Upper lobe of left lung (tissue), 6 donors: ENCODE data around the gene ELFN2. TPM values are rescaled to one million over a fixed set of nuclear protein-coding genes. Genes with fewer than 3 reads are reported as not detected.
A peak's percentile ranks its signal among the peaks of the same experiment; 100 is the strongest.

Source experiments
- ATAC-seq, 2 donors: fragments of 200-7000 bp; cut with Tn5 transposase; one replicate each; pipeline ENCODE4 v1.9.1; 2022; ENCODE audit warnings: mild to moderate bottlenecking in 2 of 2, moderate library complexity in 2 of 2; ENCODE audit not compliant: low FRiP score in 2 of 2
- DNase-seq, 2 donors: peaks; one replicate each; pipeline ENCODE4 v3.0.0-alpha.2; 2019 to 2020
- H3K27ac ChIP-seq, 4 donors: fragments of 200-600 bp; sonication (generic); one replicate each; pipeline ENCODE4 v1.5.1; 2016 to 2019
- H3K27me3 ChIP-seq, 4 donors: fragments of 200-600 bp; sonication (generic); one replicate each; pipeline ENCODE4 v1.5.1; 2017 to 2019
- H3K36me3 ChIP-seq, 4 donors: fragments of 200-600 bp; sonication (generic); one replicate each; pipeline ENCODE4 v1.5.1; 2016 to 2019
- H3K4me1 ChIP-seq, 4 donors: fragments of 200-600 bp; sonication (generic); one replicate each; pipeline ENCODE4 v1.5.1; 2018 to 2019
- H3K4me3 ChIP-seq, 4 donors: fragments of 200-600 bp; sonication (generic); one replicate each; pipeline ENCODE4 v1.5.1; 2017 to 2019; ENCODE audit warnings: mild to moderate bottlenecking in 2 of 4, moderate library complexity in 1 of 4
- H3K9me3 ChIP-seq, 4 donors: fragments of 200-600 bp; sonication (generic); one replicate each; pipeline ENCODE4 v1.5.1; 2018 to 2019
- EP300 ChIP-seq, 4 donors: sonication (generic); formaldehyde crosslinking; IDR thresholded peaks; one replicate each; pipeline ENCODE4 v1.5.1; 2017; ENCODE audit warnings: antibody characterized with exemption in 4 of 4, control low read depth in 2 of 4
- POLR2A ChIP-seq, 4 donors: fragments of 450-650 bp; IDR thresholded peaks; one replicate each; pipeline ENCODE4 v1.5.1; 2016 to 2017; ENCODE audit warnings: antibody characterized with exemption in 4 of 4, mild to moderate bottlenecking in 2 of 4
- POLR2AphosphoS5 ChIP-seq, 2 donors: sonication (generic); formaldehyde crosslinking; IDR thresholded peaks; one replicate each; pipeline ENCODE4 v1.5.1; 2017; ENCODE audit warnings: antibody characterized with exemption in 2 of 2
- WGBS, 2 donors: methylation state at CpG; one replicate each; pipeline ENCODE4 v1.1.5; 2017 to 2018; 5-methylcytosine and 5-hydroxymethylcytosine counted together
- total RNA-seq, 6 donors: library from RNA; depleted of rRNA in 4 of 6; stranded (reverse); fragments of >200 nt in 4 of 6; gene quantifications; one replicate each; pipeline versions ENCODE4 v1.1.0 to v1.2.1, GENCODE V29; 2016 to 2021
- TF ChIP-seq, protein P1 (sequence below), 6 experiments: fragments of 450-650 bp in 4 of 6; fragments of 200-600 bp in 2 of 6; sonication (generic) in 2 of 6; IDR thresholded peaks; one replicate each; pipeline ENCODE4 v1.5.1; 2016 to 2019; ENCODE audit warnings: antibody characterized with exemption in 6 of 6
- donor health status: DM: no; HTN: no; CAD: no; lungs with moderate emphysema.
- donor health status: DM: no; HTN: yes; CAD: no; lungs with severe emphysema.

ELFN2 gene
- total RNA-seq, 6 donors from 2014 or later: 0.37 to 9.1 (median 4.5) TPM

- H3K27ac ChIP-seq: no peak overlapping the region
- no peak for TF ChIP-seq POLR2AphosphoS5 (IDR thresholded peaks at IDR 0.05)
- TF ChIP-seq POLR2A (IDR thresholded peaks at IDR 0.05): no peak
- TF ChIP-seq, protein P1, sequence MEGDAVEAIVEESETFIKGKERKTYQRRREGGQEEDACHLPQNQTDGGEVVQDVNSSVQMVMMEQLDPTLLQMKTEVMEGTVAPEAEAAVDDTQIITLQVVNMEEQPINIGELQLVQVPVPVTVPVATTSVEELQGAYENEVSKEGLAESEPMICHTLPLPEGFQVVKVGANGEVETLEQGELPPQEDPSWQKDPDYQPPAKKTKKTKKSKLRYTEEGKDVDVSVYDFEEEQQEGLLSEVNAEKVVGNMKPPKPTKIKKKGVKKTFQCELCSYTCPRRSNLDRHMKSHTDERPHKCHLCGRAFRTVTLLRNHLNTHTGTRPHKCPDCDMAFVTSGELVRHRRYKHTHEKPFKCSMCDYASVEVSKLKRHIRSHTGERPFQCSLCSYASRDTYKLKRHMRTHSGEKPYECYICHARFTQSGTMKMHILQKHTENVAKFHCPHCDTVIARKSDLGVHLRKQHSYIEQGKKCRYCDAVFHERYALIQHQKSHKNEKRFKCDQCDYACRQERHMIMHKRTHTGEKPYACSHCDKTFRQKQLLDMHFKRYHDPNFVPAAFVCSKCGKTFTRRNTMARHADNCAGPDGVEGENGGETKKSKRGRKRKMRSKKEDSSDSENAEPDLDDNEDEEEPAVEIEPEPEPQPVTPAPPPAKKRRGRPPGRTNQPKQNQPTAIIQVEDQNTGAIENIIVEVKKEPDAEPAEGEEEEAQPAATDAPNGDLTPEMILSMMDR (IDR thresholded peaks at IDR 0.05): no peak
- TF ChIP-seq EP300 (IDR thresholded peaks at IDR 0.05): no peak
- no peaks in the 10 kb centered on the region for H3K9me3 ChIP-seq
- DNase-seq: no peak
- H3K4me1 ChIP-seq: peaks cover 0 to 35% (median 20%) of the 10 kb centered on the region in 4 donors
- no peak overlapping the region for H3K4me3 ChIP-seq
- ATAC-seq: no peak
- H3K36me3 ChIP-seq: no peaks in the 10 kb centered on the region
- 86 to 92% methylated on average over 11 of the region's 11 CpGs for WGBS, 2 donors
- no peaks in the 10 kb centered on the region for H3K27me3 ChIP-seq
Observed at GRCh38 chr22:37404091-37404490, 23.2 kb downstream of the ELFN2 start.

DNA sequence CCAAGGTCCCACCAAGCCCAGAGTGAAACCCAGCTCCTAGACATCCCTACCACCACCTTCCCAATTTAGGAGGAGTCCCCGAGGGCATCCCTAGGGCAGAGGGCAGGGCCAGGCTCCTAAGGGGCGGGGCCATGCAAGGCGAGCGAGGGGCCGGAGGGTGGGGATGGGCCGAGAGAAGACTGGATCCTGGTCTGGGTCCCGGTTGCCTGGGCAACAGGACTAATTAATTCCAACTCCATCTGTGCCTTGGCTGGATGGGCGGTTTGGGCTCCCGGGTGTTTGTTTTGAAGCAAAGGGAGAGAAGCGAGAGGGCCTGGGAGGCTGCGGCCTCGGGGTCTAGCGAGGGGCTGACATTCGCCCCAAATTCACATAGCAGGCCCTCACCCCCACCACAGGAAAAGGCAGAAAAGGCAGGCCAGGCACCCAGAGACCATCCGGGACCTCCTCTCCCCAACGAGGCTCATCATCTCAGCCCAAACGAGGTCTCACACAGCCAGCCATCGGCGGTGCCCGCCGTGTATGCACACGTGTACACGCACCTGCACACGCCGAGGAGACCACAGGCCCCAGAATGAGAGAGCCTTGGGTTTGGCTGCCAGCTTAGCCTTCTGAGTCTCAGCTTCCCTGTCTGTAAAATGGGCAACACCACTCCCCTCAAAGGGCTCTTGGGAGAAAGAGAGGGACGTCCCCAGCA lies 23.9 kb downstream of the ELFN2 start:
- TF ChIP-seq POLR2A (IDR thresholded peaks at IDR 0.05): no peak
- TF ChIP-seq POLR2AphosphoS5 (IDR thresholded peaks at IDR 0.05): no peak
- no peak for TF ChIP-seq EP300 (IDR thresholded peaks at IDR 0.05)
- TF ChIP-seq, protein P1 (IDR thresholded peaks at IDR 0.05): no peak
- no peaks in the 10 kb centered on the region for H3K36me3 ChIP-seq
- no peaks in the 10 kb centered on the region for H3K27me3 ChIP-seq
- H3K27ac ChIP-seq: no peak overlapping the region
- ATAC-seq: no peak
- 38 to 71% methylated on average over 6 to 25 of the region's 26 CpGs for WGBS, 2 donors
- peak in 1 of 2 donors; percentile 59 for DNase-seq
- H3K4me3 ChIP-seq: no peak overlapping the region
- peaks cover 0 to 36% (median 17%) of the 10 kb centered on the region in 4 donors for H3K4me1 ChIP-seq
- H3K9me3 ChIP-seq: no peaks in the 10 kb centered on the region

DNA sequence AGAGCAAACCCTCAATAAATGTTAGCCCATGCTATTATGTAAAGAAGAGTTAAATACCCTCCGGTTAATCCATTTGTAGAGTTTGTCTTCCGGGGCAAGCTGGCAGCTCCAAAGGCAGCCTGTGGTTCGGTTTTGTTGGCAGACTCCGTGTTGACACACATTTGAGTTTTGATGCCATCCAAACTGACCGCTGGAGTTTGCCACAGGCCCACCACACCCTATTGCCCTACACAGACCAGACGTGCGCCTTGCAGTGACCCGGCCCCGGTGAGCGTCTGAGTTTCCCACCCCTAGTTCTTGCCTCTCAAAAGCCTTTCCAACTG lies 25.1 kb downstream of the ELFN2 start:
- H3K27ac ChIP-seq: no peak overlapping the region
- H3K36me3 ChIP-seq: no peaks in the 10 kb centered on the region
- H3K27me3 ChIP-seq: no peaks in the 10 kb centered on the region
- peaks cover 0 to 32% (median 17%) of the 10 kb centered on the region in 4 donors for H3K4me1 ChIP-seq
- TF ChIP-seq EP300 (IDR thresholded peaks at IDR 0.05) (no peak), POLR2AphosphoS5 (IDR thresholded peaks at IDR 0.05) (no peak), POLR2A (IDR thresholded peaks at IDR 0.05) (no peak)
- TF ChIP-seq, protein P1 (IDR thresholded peaks at IDR 0.05): no peak
- DNase-seq (no peak), ATAC-seq (no peak)
- H3K9me3 ChIP-seq: no peaks in the 10 kb centered on the region
- no peak overlapping the region for H3K4me3 ChIP-seq
- WGBS, 2 donors: 69 to 77% methylated on average over 9 to 10 of the region's 10 CpGs

DNA sequence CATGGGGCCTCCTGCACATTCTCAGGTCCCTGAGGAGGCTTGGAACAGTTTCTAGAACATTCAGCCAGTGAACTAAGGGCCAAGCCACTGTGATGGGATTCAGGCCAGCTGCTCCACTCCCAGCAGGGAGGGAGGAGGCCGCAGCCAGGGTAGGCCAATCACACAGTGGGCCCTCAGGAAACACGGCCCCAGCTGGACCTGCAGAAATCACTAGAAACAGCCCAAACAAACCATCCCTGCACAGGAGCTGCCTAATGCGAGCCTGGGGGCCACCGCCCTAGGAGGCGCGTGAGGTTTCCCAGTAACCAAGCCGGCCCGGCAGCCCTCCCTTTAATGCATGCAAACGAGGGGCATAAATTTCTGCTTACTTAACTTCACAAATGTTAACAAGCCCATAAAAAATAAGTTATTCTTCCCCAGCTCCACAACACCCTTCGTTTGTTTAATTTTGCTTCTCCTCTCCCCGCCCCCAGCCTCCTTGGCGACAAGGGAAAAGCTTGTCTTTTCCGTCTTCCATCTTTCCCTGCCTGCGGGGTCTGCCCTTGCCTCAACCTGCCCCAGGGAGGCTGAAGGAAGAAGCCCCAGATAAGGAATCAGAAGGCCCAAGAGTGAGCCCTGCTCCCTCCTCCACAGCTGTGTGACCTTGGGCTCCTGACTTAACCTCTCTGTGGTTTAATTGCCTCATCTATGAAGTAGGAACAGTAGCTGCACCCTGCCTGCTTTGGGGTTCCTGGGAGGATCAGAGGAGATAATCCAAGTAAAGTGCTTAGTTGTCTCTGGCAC lies 25.7 kb downstream of the ELFN2 start:
- peaks cover 0 to 29% (median 17%) of the 10 kb centered on the region in 4 donors for H3K4me1 ChIP-seq
- H3K27me3 ChIP-seq: no peaks in the 10 kb centered on the region
- no peaks in the 10 kb centered on the region for H3K9me3 ChIP-seq
- no peak for TF ChIP-seq POLR2A (IDR thresholded peaks at IDR 0.05)
- TF ChIP-seq EP300 (IDR thresholded peaks at IDR 0.05): no peak
- TF ChIP-seq POLR2AphosphoS5 (IDR thresholded peaks at IDR 0.05): no peak
- TF ChIP-seq, protein P1 (IDR thresholded peaks at IDR 0.05): no peak
- H3K36me3 ChIP-seq: no peaks in the 10 kb centered on the region
- 67 to 71% methylated on average over 11 to 14 of the region's 14 CpGs for WGBS, 2 donors
- H3K4me3 ChIP-seq: no peak overlapping the region
- H3K27ac ChIP-seq: no peak overlapping the region
- ATAC-seq: peak in 1 of 2 donors; percentile 25
- no peak for DNase-seq
